ENCODE results near the gene NUPR1. TPM values are rescaled to one million over a fixed set of nuclear protein-coding genes. Genes with fewer than 3 reads are reported as not detected.

The NUPR1 gene
- 100 to 1,000 TPM; 141 to 142 TPM for total RNA-seq
- 10 to 100 TPM; 31.3 to 45.8 (median 35.4) TPM for polyA plus RNA-seq (ENCODE audit: insufficient read length in 6 of 6)
- long read RNA-seq, donor 1, full-length matches to known transcripts, result 53 of 64 reads
- long read RNA-seq, donor 1, partial matches to known transcripts, result 11 of 64 reads
- long read RNA-seq, donor 1, other reads (novel, unspliced or antisense), result 0 of 64 reads
- long read RNA-seq, donor 2, full-length matches to known transcripts, result 42 of 42 reads
- long read RNA-seq, donor 2, partial matches to known transcripts, result 0 of 42 reads
- long read RNA-seq, donor 2, other reads (novel, unspliced or antisense), result 0 of 42 reads
- long read RNA-seq, donor 3, full-length matches to known transcripts, result 44 of 44 reads
- long read RNA-seq, donor 3, partial matches to known transcripts, result 0 of 44 reads
- long read RNA-seq, donor 3, other reads (novel, unspliced or antisense), result 0 of 44 reads
- long read RNA-seq, donor 4, full-length matches to known transcripts, result 281 of 297 reads
- long read RNA-seq, donor 4, partial matches to known transcripts, result 16 of 297 reads
- long read RNA-seq, donor 4, other reads (novel, unspliced or antisense), result 0 of 297 reads
- long read RNA-seq, donor 5, full-length matches to known transcripts, result 34 of 34 reads
- long read RNA-seq, donor 5, partial matches to known transcripts, result 0 of 34 reads
- long read RNA-seq, donor 5, other reads (novel, unspliced or antisense), result 0 of 34 reads
- long read RNA-seq, donor 6, full-length matches to known transcripts, result 39 of 60 reads
- long read RNA-seq, donor 6, partial matches to known transcripts, result 21 of 60 reads
- long read RNA-seq, donor 6, other reads (novel, unspliced or antisense), result 0 of 60 reads
- long read RNA-seq, donor 7, full-length matches to known transcripts, result 32 of 38 reads
- long read RNA-seq, donor 7, partial matches to known transcripts, result 6 of 38 reads
- long read RNA-seq, donor 7, other reads (novel, unspliced or antisense), result 0 of 38 reads
- long read RNA-seq, donor 8, full-length matches to known transcripts, result 35 of 35 reads
- long read RNA-seq, donor 8, partial matches to known transcripts, result 0 of 35 reads
- long read RNA-seq, donor 8, other reads (novel, unspliced or antisense), result 0 of 35 reads
- long read RNA-seq, donor 9, result 0 reads
- long read RNA-seq, donor 10, full-length matches to known transcripts, result 419 of 433 reads
- long read RNA-seq, donor 10, partial matches to known transcripts, result 9 of 433 reads
- long read RNA-seq, donor 10, other reads (novel, unspliced or antisense), result 5 of 433 reads
- long read RNA-seq, donor 11, result 0 reads
- long read RNA-seq, donor 12, full-length matches to known transcripts, result 27 of 34 reads
- long read RNA-seq, donor 12, partial matches to known transcripts, result 7 of 34 reads
- long read RNA-seq, donor 12, other reads (novel, unspliced or antisense), result 0 of 34 reads

- Histone ChIP-seq H3K4me3 (peak within 1 kb of the TSS; percentile 38 to 47), H3K27me3 (no peaks in the 10 kb centered on the region), H3K36me3 (peaks cover 0 to 5% of the 10 kb centered on the region in 2 donors), H3K27ac (peak within 1 kb of the TSS; percentile 77 to 92), H3K9me3 (no peaks in the 10 kb centered on the region), H3K4me1 (peaks cover 11 to 48% of the 10 kb centered on the region in 2 donors)
- peak; percentile 93 for ATAC-seq
- no peak for TF ChIP-seq CTCF (IDR thresholded peaks at IDR 0.05)
- intact Hi-C loops (cut with DNase I), result no loop called here
- DNase-seq, result peak; percentile 87 to 95 (median 93)
Measured at GRCh38 chr16:28538733-28539596, at the start of gene NUPR1. TSS of gene NUPR1 (minus strand) at chr16:28538974. CDS start at chr16:28538907, 67 bp downstream.

- DNase-seq (no peak), ATAC-seq (no peak)
- no peaks in the 10 kb centered on the region for H3K4me1 ChIP-seq
- TF ChIP-seq CTCF (IDR thresholded peaks at IDR 0.05), result no peak
- no peak overlapping the region for H3K27ac ChIP-seq
- H3K9me3 ChIP-seq, result no peaks in the 10 kb centered on the region
- no peaks in the 10 kb centered on the region for H3K27me3 ChIP-seq
- intact Hi-C loops (cut with DNase I), result no loop called here
- peaks cover 0 to 95% of the 10 kb centered on the region in 2 donors for H3K36me3 ChIP-seq
- H3K4me3 ChIP-seq, result no peak overlapping the region
Measured at GRCh38 chr16:28587386-28587785, 48.6 kb upstream of the NUPR1 start.

GRCh38 chr16:28586466-28586865, 47.7 kb upstream of the NUPR1 start:
- no peak overlapping the region for H3K27ac ChIP-seq
- no peak for TF ChIP-seq CTCF (IDR thresholded peaks at IDR 0.05)
- no peaks in the 10 kb centered on the region for H3K9me3 ChIP-seq
- H3K4me1 ChIP-seq, result no peaks in the 10 kb centered on the region
- no peak for DNase-seq
- intact Hi-C loops (cut with DNase I), result no loop called here
- ATAC-seq, result no peak
- no peaks in the 10 kb centered on the region for H3K27me3 ChIP-seq
- no peak overlapping the region for H3K4me3 ChIP-seq
- H3K36me3 ChIP-seq, result peaks cover 0 to 95% of the 10 kb centered on the region in 2 donors

- H3K4me1 ChIP-seq, result no peaks in the 10 kb centered on the region
- intact Hi-C loops (cut with DNase I), result no loop called here
- TF ChIP-seq CTCF (IDR thresholded peaks at IDR 0.05), result no peak
- H3K9me3 ChIP-seq, result no peaks in the 10 kb centered on the region
- no peak overlapping the region for H3K4me3 ChIP-seq
- peaks cover 0 to 95% of the 10 kb centered on the region in 2 donors for H3K36me3 ChIP-seq
- DNase-seq, result peak in 2 of 4 donors; percentile 15 to 46
- H3K27me3 ChIP-seq, result no peaks in the 10 kb centered on the region
- H3K27ac ChIP-seq, result no peak overlapping the region
- peak; percentile 59 for ATAC-seq
Measured at GRCh38 chr16:28585674-28586073, 46.9 kb upstream of the NUPR1 start.
